ENCODE data around the gene PLA2R1.

The PLA2R1 gene

DNA sequence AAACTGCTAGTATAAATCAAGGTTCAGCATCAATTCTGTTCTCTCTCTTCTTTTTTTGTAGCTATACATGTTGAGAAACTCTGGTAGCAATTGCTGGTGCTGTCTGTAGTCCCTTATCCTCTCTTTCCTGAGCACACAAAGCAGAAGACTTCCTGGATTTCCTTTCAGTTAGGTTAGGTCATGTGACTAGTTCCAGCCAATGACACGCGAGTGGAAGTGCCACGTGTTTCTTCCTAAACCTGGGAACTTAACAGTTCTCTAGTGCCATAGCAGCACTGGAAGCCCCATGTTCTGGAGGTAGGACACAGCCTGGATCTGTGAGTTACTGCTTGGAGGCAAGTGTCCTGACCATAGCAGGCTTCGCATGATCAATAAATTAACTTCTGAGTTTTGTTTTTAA lies 125.9 kb downstream of the PLA2R1 start:
- DNase-seq (ENCODE audit: low spot score) (no peak), ATAC-seq (ENCODE audit: low read depth) (no peak)
- Histone ChIP-seq H3K4me1 (ENCODE audit: insufficient read depth, poor library complexity, severe bottlenecking) (no peaks in the 10 kb centered on the region), H3K27ac (ENCODE audit: poor library complexity, severe bottlenecking) (no peak overlapping the region), H3K36me3 (ENCODE audit: low read depth) (no peaks in the 10 kb centered on the region), H3K27me3 (ENCODE audit: insufficient read depth, poor library complexity, severe bottlenecking) (no peaks in the 10 kb centered on the region), H3K9me3 (ENCODE audit: severe bottlenecking) (no peaks in the 10 kb centered on the region), H3K4me3 (ENCODE audit: severe bottlenecking) (no peak overlapping the region)
- TF ChIP-seq, protein P1, sequence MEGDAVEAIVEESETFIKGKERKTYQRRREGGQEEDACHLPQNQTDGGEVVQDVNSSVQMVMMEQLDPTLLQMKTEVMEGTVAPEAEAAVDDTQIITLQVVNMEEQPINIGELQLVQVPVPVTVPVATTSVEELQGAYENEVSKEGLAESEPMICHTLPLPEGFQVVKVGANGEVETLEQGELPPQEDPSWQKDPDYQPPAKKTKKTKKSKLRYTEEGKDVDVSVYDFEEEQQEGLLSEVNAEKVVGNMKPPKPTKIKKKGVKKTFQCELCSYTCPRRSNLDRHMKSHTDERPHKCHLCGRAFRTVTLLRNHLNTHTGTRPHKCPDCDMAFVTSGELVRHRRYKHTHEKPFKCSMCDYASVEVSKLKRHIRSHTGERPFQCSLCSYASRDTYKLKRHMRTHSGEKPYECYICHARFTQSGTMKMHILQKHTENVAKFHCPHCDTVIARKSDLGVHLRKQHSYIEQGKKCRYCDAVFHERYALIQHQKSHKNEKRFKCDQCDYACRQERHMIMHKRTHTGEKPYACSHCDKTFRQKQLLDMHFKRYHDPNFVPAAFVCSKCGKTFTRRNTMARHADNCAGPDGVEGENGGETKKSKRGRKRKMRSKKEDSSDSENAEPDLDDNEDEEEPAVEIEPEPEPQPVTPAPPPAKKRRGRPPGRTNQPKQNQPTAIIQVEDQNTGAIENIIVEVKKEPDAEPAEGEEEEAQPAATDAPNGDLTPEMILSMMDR (IDR thresholded peaks at IDR 0.05; ENCODE audit: poor library complexity, severe bottlenecking), result no peak

DNA sequence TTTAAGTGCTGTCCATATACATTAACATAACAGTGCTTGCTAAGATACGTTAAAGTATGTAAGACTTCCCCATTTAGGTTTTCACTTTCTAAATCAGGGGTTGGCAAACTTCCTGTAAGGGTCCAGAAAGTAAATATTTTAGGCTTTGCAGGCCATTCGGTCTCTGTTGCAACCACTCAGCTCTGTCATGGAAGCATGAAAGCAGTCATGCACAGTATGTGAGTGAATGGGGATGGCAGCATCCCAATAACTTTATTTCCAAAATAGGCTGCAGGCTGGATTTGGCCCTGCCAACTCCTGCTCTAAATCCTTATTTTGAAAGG lies 128.7 kb downstream of the PLA2R1 start:
- no peak overlapping the region for H3K27ac ChIP-seq (ENCODE audit: poor library complexity, severe bottlenecking)
- ATAC-seq (ENCODE audit: low read depth), result no peak
- TF ChIP-seq, protein P1 (IDR thresholded peaks at IDR 0.05; ENCODE audit: poor library complexity, severe bottlenecking), result no peak
- no peaks in the 10 kb centered on the region for H3K36me3 ChIP-seq (ENCODE audit: low read depth)
- H3K27me3 ChIP-seq (ENCODE audit: insufficient read depth, poor library complexity, severe bottlenecking), result no peaks in the 10 kb centered on the region
- no peaks in the 10 kb centered on the region for H3K4me1 ChIP-seq (ENCODE audit: insufficient read depth, poor library complexity, severe bottlenecking)
- H3K9me3 ChIP-seq (ENCODE audit: severe bottlenecking), result no peaks in the 10 kb centered on the region
- DNase-seq (ENCODE audit: low spot score), result no peak
- H3K4me3 ChIP-seq (ENCODE audit: severe bottlenecking), result no peak overlapping the region

DNA sequence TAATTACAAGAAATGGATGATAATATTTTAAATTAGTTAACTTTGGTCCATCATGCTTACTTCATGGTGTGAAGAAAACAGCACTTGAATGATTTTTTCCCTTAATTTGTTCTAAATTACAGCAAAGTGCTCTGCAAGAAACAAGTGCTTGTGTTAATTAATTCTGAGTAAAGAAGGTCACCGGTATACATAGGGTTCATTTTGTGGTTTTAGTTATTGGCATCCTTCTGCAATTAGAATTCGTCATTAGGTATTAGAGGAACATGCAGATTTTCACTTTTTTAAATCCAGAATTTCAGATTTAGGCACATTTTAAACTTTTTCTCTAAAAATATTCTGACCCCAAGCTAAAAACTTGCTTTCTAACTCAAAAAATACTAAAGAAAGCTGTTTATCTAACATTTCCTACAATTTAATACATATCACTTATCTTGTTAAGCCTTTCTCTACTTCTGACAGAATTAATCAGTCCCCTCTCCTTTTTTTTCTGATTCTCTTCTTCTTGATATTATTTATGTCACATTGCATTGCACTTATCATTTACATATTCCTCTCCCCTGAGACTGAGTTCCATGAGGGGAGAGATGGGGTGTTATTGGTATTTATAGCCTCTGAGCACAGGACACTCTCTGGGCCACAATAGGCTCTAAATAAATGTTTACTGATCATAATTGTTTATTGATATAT lies 129.2 kb downstream of the PLA2R1 start:
- no peaks in the 10 kb centered on the region for H3K36me3 ChIP-seq (ENCODE audit: low read depth)
- H3K4me3 ChIP-seq (ENCODE audit: severe bottlenecking), result no peak overlapping the region
- DNase-seq (ENCODE audit: low spot score) (no peak), ATAC-seq (ENCODE audit: low read depth) (no peak)
- H3K4me1 ChIP-seq (ENCODE audit: insufficient read depth, poor library complexity, severe bottlenecking), result no peaks in the 10 kb centered on the region
- TF ChIP-seq, protein P1 (IDR thresholded peaks at IDR 0.05; ENCODE audit: poor library complexity, severe bottlenecking), result no peak
- H3K9me3 ChIP-seq (ENCODE audit: severe bottlenecking), result no peaks in the 10 kb centered on the region
- no peak overlapping the region for H3K27ac ChIP-seq (ENCODE audit: poor library complexity, severe bottlenecking)
- no peaks in the 10 kb centered on the region for H3K27me3 ChIP-seq (ENCODE audit: insufficient read depth, poor library complexity, severe bottlenecking)

DNA sequence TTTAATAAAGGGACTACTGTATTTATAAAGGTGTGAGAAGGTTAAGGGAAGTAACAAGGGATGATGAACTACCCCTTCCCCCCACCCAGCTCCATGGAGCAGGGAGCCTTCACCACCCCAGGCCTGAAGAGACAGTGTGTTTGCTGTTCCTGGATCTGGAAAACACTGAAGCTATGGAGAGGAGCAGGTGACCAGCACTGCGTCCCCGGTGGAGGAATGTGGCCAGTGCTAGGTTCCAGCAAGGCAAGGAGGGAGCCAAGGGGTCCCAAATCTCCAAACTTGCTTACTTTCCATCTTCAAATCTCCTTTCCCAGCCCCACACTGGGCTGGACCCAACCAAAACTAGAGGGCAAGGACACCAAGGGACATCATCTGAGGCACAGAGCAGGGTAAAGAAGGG lies 135.7 kb downstream of the PLA2R1 start:
- TF ChIP-seq, protein P1 (IDR thresholded peaks at IDR 0.05; ENCODE audit: poor library complexity, severe bottlenecking), result no peak
- Histone ChIP-seq H3K27me3 (ENCODE audit: insufficient read depth, poor library complexity, severe bottlenecking) (no peaks in the 10 kb centered on the region), H3K4me3 (ENCODE audit: severe bottlenecking) (no peak overlapping the region), H3K9me3 (ENCODE audit: severe bottlenecking) (no peaks in the 10 kb centered on the region), H3K27ac (ENCODE audit: poor library complexity, severe bottlenecking) (no peak overlapping the region), H3K36me3 (ENCODE audit: low read depth) (no peaks in the 10 kb centered on the region), H3K4me1 (ENCODE audit: insufficient read depth, poor library complexity, severe bottlenecking) (no peaks in the 10 kb centered on the region)
- DNase-seq (ENCODE audit: low spot score), result no peak
- no peak for ATAC-seq (ENCODE audit: low read depth)

DNA sequence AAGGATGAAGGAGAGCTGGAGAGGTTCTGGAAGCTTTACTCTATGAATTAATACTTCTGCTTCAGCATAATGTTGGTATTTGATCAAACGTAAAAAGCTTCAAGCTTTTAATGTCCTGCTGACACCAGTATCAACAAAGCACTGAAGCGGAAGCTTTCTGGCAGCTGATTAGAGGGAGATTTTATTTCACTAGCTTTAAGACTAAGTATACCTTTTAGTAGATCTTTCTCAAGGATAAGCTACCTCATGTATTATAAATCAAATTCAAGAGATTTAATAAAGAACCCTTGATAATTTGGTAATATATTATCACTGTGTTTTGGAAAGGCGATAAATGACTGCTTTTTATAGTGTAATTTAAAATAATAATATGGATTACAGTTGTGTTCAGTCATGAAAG lies 136.4 kb downstream of the PLA2R1 start:
- no peak overlapping the region for H3K4me3 ChIP-seq (ENCODE audit: severe bottlenecking)
- H3K4me1 ChIP-seq (ENCODE audit: insufficient read depth, poor library complexity, severe bottlenecking), result no peaks in the 10 kb centered on the region
- TF ChIP-seq, protein P1 (IDR thresholded peaks at IDR 0.05; ENCODE audit: poor library complexity, severe bottlenecking), result no peak
- ATAC-seq (ENCODE audit: low read depth) (no peak), DNase-seq (ENCODE audit: low spot score) (no peak)
- no peaks in the 10 kb centered on the region for H3K27me3 ChIP-seq (ENCODE audit: insufficient read depth, poor library complexity, severe bottlenecking)
- H3K27ac ChIP-seq (ENCODE audit: poor library complexity, severe bottlenecking), result no peak overlapping the region
- no peaks in the 10 kb centered on the region for H3K9me3 ChIP-seq (ENCODE audit: severe bottlenecking)
- H3K36me3 ChIP-seq (ENCODE audit: low read depth), result no peaks in the 10 kb centered on the region
